Measurements from ENCODE around the gene BARD1. TPM values are rescaled to one million over a fixed set of nuclear protein-coding genes. Genes with fewer than 3 reads are reported as not detected.
"Not testable (repeated sequence)": the region's sequence is repeated elsewhere in the genome, so short reads cannot be mapped to it uniquely, and the experiment has no call there.

Gene BARD1
- total and polyA plus RNA-seq, 8 donors: 1.4 to 6.5 (median 4.4) TPM

- Histone ChIP-seq H3K27me3 (no peaks in the 10 kb centered on the region), H3K36me3 (no peaks in the 10 kb centered on the region), H3K4me3 (no peak overlapping the region), H3K4me1 (peaks cover 0 to 3% (median 0%) of the 10 kb centered on the region in 3 donors), H3K9me3 (no peaks in the 10 kb centered on the region), H3K27ac (no peak overlapping the region)
- ATAC-seq: peak in 3 of 4 donors; percentile 71 to 85 (median 82)
- 53 to 57% methylated on average over 3 of the region's 3 CpGs for WGBS, 2 donors
- FAIRE-seq: no peak
- no peak for DNase-seq
- intact Hi-C loops (cut with DNase I): no loop called here
- no peak for TF ChIP-seq CTCF (IDR thresholded peaks at IDR 0.05)
These were observed 9.3 kb downstream of the BARD1 start for GRCh38 chr2:214800180-214800579.

GRCh38 chr2:214796911-214797310 lies 12.6 kb downstream of the BARD1 start:
- DNase-seq (no peak), FAIRE-seq (no peak), ATAC-seq (no peak)
- WGBS, 2 donors: 90 to 100% methylated on average over 1 of the region's 1 CpG
- intact Hi-C loops (cut with DNase I): no loop called here
- no peak for TF ChIP-seq CTCF (IDR thresholded peaks at IDR 0.05)
- Histone ChIP-seq H3K36me3 (no peaks in the 10 kb centered on the region), H3K4me1 (peaks cover 0 to 3% (median 0%) of the 10 kb centered on the region in 3 donors), H3K4me3 (no peak overlapping the region), H3K9me3 (no peaks in the 10 kb centered on the region), H3K27ac (no peak overlapping the region), H3K27me3 (no peaks in the 10 kb centered on the region)

GRCh38 chr2:214783181-214783580 lies 26.3 kb downstream of the BARD1 start:
- H3K27ac ChIP-seq; DNase-seq; intact Hi-C loops (cut with DNase I); ATAC-seq; H3K36me3 ChIP-seq; H3K4me1 ChIP-seq; H3K4me3 ChIP-seq; FAIRE-seq; H3K27me3 ChIP-seq; H3K9me3 ChIP-seq: not testable (repeated sequence)
- 97 to 99% methylated on average over 1 of the region's 1 CpG for WGBS, 2 donors

GRCh38 chr2:214782671-214783070 lies 26.8 kb downstream of the BARD1 start:
- peaks cover 0 to 9% (median 0%) of the 10 kb centered on the region in 3 donors for H3K36me3 ChIP-seq
- FAIRE-seq: no peak
- intact Hi-C loops (cut with DNase I): no loop called here
- H3K27ac ChIP-seq: no peak overlapping the region
- H3K9me3 ChIP-seq: no peaks in the 10 kb centered on the region
- DNase-seq: no peak
- H3K4me3 ChIP-seq: no peak overlapping the region
- WGBS, 2 donors: 93 to 100% methylated on average over 1 of the region's 1 CpG
- no peak for ATAC-seq
- H3K27me3 ChIP-seq: no peaks in the 10 kb centered on the region
- no peaks in the 10 kb centered on the region for H3K4me1 ChIP-seq
- TF ChIP-seq CTCF (IDR thresholded peaks at IDR 0.05): no peak

GRCh38 chr2:214781226-214781625 lies 28.3 kb downstream of the BARD1 start:
- Histone ChIP-seq H3K27me3 (no peaks in the 10 kb centered on the region), H3K9me3 (no peaks in the 10 kb centered on the region), H3K4me3 (no peak overlapping the region), H3K27ac (no peak overlapping the region), H3K36me3 (peaks cover 0 to 9% (median 0%) of the 10 kb centered on the region in 3 donors), H3K4me1 (no peaks in the 10 kb centered on the region)
- DNase-seq: no peak
- no peak for FAIRE-seq
- WGBS, 2 donors: 91 to 94% methylated on average over 2 of the region's 2 CpGs
- intact Hi-C loops (cut with DNase I): no loop called here
- no peak for ATAC-seq
- no peak for TF ChIP-seq CTCF (IDR thresholded peaks at IDR 0.05)

Data from pancreas (tissue), 10 donors.